AG08396 (cell line): Measurements from ENCODE around the gene FOXE1.

Experiments used
- DNase-seq: peaks from one replicate; pipeline ENCODE4 v3.0.0; 2012; ENCODE audit warnings: low spot score, mixed read lengths

FOXE1 gene

DNA sequence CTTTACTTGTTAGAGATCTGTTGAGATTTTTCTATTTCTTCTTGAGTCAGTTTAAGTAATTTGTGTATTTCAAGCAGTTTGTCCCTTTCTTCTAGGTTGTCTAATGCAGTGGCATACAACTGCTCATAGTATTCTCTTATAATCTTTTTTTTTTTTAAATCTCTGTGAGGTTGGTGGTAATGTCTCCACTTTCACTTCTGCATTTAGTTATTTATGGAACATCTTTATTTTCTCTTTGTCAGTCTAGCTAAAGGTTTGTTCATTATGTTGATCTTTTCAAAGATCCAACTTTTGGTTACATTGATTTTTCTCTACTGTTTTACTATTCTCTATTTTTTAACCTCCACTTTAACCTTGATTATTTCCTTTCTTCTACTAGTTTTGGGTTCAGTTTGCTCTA, 13.8 kb downstream of the FOXE1 start:
- no peak for DNase-seq

DNA sequence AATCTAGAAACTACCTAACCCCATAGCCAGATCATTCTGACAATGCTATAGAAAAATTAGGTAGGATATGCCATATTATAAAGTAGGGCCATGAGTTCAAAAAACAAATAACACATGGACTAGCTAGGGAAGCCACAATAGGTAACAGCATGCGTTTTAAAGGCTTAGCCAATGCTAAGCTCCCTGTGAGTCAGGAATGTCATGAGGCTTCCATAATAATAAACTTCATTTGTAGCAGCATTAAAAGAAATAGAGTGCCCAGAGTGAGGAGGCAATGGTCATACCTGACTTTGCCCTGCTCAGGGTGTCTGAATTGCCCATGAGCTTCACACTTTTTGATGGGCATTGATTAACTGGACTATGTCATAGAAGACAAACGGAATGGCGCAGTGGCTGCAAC, 15.8 kb downstream of the FOXE1 start:
- no peak for DNase-seq

DNA sequence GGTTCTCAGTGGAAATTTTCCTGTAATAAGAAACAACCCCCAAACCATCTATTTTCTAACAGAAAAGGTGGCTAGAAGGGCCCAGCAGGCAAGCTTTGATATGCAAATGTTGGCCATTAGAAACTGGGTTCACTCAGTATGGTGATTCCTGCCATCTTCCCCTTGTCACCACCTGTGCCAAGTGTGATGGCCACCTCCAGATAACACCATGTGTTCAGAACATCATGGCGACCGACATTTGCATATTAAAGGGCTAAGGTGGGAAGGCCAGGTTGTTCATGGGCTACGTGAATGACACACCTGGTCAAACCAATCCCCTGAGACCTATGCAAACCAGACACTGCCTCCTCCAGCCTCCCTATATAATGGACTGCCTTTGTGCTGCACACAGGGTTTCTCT, 20.4 kb downstream of the FOXE1 start:
- DNase-seq: no peak

DNA sequence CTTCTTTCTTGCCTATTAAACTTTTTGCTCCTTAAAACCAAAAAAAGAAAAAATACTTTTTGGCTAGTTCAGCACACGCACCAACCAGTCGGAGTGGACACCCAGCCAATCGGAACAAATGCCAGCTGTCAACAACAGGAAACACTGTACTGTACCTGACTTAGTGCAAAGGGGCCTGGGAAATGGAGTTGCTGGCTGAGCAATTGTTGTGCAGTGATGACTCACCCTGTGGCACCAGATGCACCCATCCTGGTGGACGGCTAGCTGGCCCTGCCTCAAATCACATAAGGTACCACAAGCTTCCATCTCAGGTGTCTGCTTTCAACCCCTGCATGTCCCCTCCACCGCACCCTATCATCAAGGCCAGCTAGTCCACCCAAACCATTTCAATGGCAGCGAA, 20.9 kb downstream of the FOXE1 start:
- no peak for DNase-seq

DNA sequence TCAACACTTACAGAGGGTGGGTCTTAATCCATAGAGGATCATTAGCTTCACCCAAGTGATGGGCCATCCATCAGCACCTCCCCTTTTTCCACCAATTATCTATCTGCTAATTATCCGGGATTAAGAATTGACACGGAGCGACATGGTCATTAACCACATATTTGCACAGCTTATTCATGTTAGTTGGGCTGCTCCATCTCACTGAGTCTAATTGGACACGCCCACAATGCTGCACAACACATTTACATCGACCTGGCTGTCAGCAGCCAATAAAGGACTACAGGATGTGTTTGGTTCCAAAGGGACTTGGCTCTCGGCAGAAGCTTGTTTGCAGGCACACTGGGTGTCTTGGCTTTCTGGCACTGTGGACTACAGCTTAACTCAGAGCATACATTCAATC, 21.6 kb downstream of the FOXE1 start:
- DNase-seq: no peak

DNA sequence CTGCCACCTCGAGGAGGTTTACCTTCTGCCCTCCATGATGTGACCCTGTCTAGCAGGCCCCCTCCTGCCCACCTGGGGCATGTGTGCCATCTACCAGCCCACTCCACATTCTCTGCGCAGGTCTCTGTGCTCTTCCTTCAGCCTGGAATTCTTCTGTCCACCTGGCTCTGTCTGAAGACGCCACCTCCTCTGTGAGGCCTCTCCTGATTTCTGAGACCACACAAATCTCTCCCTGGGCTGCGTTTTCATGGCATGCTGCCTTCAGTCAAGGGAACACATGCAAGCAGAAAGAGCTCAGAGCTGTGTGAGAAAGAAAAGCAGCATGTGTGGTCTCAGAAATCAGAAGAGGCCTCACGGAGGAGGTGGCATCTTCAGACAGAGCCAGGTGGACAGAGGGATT, 22.1 kb downstream of the FOXE1 start:
- DNase-seq: no peak

DNA sequence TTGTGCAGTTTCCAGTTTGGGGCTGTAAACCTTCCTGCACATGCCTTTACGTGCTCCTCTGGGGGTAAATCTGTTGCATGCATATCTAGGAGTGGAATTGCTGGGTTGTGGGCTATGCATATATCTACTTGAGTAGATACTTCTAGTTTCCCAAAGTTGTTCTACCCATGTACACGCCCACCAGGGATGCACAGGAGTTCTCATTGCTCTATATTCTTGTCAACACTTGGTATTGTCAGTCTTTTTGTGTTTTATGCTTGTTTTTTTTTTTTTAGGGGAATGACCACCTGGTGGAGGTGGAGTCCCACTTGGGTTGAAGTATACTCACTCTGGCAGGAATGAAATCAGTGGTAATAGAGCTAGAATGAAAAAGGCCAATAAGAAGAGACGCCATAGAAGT, 23.0 kb downstream of the FOXE1 start:
- no peak for DNase-seq

DNA sequence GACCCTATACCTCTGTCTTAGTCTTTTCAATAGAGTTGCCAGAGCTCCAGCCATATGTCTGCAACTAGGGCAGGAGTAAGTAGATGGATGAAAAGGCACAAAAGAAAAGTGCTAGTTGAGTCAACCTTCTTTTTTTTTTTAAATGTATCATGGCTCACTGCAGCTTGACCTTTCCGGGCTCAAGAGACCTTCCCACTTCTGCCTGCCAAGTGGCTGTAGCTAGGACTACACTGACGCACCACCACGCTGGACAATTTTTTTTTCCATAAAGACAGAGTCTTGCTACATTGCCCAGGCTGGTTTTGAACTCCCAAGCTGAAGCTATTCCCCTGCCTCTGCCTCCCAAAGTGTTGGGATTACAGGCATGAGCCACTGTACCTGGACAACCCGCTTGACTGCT, 27.3 kb downstream of the FOXE1 start:
- no peak for DNase-seq

DNA sequence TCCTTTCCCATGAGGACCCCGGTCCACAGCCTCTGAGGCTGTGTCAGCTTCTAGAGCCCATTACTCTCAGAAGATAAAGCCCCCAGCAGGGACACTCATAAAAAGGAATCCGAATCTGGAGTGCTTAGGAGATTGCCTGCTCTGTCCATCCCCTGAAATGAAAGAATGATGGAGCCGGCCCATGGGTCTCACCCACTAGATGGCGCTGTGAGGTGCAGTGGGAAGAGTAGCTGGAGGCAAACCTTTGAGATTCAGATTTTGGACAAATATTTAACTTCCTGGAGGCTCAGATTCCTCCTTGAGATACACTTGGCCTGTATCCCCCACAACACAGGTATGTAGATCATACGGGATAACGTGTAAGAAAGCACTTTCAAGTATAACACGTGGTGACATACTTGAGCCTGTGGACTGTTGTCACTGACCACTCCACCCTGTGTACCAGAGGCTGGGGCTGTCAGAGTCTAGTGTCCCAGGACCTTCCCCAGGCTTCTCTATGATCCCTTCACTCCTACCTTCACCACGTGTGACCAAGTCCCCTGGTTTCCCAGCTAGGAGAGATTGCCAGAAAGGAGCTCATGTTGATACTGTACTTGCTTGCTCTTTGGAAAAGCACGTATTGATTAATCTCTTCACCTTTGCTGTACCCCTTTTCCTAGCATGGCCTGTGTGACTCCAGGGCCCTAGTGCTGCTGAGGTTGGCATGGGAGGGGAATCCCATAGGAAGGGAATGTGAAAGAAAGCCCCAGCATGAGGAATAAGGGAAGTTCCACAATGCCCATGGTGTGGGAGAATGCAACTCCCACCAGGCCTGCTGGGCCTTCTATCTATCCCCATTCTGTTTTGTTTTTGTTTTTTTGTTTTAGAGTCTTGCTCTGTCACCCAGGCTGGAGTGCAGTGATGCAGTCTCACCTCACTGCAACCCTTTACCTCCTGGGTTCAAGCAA, 37.2 kb downstream of the FOXE1 start:
- DNase-seq: peak; percentile 46

DNA sequence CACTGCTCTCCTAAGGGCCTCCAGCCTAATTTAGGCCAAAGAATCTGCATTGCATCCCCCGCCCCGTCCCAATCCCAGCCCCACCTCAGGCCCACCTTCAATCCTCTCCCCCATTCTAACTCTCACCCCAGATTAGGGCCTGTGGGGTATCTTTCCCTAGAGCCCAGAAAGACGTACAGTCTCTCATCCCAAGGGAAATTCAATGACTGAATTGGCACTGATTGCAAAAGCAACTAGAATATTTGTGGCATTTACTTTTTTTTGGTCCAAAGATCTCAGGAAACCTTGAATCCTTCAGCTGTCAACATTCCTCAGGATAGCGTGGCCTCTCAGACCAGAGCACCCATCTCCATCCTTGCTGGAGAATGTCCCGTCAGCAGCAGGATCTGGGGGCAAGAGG, 38.7 kb downstream of the FOXE1 start:
- DNase-seq: no peak

DNA sequence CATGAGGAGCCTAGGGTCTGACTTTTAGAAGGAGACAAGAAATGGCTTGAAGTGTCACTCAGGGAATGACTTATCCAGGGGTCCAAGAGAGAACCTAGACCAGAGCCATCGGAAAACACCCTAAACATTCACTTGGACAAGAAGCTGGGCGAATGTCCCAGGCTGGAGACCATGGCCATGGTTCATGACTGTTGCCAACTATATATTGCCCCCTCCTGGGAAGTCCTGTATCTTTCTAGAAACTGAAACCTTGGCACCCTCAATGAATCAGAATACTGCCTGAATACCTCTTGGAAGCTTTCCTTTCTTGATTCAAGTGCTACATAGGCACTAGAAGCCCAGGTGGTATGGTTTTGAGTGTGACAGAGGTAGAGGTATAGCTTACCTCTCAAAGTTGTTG, 39.4 kb downstream of the FOXE1 start:
- DNase-seq: no peak

DNA sequence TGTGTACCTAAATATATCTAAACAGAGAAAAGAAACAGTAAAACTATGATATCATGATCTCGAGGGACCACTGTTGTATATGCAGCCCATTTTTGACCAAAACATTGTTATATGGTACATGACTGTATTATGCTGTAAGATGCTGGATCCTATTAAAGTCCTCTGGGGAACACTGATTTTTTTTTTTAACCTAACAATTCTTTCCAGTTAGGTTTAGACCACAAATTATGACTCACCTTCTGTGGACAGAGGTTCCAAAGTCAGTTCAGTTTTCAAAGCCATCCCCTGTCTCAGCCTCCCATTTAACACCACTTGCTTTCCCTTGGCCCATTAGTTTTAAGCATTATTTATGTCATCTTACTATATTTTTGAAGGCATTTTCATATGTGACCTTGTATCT, 42.2 kb downstream of the FOXE1 start:
- DNase-seq: no peak

DNA sequence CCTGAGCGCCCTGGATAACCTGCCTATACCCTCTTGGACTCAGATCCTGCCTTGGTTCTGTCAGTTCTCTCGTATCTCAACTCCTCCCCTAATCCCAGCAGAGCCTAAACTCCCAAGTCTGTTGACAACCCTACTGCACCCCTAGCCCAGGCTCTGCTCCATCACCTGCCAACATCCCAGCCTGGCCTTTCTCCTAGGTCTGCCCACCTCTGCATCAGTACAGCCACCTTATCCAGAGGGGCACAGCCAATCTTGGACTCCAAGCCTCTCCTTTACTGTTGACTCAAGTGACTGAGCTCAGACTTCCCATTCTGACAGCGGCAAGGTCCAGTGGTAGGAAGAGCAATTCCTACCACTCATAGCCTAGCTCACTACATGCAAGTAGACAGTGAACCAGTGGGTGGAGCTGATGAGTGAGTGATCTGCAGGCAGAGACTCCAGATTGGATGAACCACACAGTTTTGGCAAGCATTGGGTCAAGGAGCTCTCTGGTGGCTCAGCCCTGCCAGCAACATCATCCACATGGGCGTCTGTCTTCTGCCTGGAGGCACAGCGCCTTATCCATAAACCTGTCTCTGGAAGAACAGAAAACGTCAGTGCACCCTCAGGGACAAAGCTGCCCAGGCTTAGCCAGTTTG, 42.8 kb downstream of the FOXE1 start:
- no peak for DNase-seq

DNA sequence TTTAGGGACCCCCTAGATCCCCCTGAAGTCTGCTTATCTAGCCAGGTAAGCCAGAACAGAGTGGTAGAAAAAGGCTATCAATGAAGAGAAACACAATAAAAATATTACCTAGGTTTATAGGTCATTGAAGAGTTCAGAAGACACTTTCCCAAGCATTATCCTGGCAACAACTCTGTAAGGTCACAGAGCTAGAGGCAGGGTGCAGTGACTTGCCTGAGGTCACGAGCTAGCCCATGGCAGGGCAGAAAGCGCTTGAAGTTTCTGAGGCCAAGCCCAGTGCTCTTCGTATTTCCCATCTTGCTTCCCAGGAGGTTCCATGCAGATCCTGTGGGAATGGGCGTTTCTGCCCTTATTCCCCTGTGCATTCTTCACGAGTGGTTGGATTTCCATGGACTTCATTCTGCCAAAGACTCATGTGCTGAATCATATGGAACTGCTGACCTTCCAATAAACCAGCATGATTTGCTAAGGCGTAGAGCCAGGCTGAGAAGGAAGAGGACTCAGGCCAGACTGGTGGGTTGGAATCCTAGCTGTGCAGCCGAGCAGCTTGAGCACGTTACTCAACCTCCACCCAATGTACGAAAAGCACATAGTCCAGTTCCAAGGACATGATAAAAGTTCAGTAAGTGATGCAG, 47.2 kb downstream of the FOXE1 start:
- DNase-seq: no peak

DNA sequence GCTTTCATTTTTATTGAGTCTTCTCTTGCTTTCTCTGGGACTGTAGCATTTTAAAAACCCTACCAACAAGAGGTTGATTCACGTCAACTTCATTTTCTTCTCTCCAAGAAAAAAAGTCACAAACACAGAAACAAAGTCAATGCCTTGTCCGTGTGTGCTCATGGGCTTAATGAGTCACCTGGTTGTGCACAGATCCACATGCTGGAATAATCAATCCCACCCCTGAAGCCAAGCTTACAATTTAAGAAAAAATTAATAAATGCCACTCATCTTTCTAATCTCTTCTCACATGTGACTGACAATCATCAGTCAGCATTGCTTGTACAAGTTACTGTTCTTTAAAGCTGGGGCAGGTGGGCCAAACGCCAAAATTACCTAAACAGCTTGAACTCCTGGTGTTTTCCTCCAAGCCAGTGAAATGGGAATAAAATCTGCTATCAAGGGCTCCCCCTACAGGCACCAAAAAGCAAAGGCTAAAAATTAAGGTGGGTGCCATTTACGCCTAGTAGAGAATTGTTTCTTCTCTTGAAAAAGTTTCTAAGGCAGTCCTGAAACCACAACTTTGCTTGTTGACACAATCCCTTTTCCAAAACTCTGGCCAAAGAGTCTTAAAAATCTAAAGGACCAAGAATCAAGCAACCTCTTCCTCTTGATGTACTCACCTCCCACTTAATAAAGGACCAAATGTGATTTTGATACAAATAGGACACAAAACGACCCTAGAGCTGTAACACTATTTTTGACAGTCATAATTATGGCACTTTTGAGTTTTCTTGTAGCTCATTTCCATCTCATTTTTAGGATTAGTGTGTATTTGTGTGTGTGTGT, 47.9 kb downstream of the FOXE1 start:
- peak; percentile 47 for DNase-seq

DNA sequence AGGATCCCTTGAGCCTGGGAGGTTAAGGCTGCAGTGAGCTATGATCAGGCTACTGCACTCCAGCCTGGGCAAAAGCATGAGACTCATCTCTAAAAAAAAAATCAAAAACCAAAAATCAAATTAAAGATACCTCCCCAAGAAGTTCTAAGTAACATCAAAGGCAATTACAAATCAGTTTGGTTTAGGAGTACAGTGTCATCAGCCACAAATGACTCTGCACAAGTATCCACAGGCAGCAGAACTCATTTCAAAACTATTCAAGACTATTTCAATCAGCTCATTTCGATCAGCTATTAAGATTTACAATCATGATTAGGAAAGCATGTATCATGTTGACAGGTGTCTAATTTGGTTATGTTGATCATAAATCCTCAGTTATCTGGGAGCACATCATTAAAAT, 50.2 kb downstream of the FOXE1 start:
- no peak for DNase-seq

DNA sequence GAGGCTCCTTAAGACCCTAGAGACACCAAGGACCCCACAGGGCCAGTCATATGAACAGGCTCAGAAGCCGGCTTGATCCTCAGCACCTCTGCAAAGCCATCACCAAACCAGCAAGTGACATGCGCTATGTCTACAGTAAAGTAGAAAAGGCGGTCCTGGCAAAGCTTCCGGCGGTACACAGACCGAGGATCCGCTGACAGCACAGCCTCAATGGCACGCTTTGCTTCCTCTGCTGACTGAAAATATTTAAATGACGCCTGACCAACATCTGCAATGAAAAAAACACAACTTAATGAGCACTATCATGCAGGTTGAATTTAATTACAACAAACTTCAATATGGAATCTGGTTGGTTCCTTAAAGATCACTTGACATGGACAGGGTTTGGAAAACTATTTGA, 51.7 kb downstream of the FOXE1 start:
- DNase-seq: no peak

DNA sequence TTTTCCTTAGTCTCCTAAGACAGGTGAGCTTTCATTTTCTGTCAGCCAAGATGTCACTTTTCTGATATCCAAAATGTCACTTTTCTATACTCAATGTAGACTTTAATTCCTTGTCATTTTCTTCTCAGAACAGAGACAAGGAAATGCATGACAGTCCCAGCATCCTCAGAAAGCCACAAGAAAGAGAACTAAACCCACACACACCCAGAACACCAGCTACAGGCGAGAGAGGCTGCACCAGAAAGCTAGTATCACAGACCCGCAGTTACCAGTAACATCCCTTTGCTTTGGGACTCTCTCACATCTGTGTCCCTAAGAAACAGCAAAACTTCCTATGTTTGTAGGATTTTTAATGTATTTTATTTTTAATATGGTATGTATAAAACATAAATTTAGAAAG, 52.2 kb downstream of the FOXE1 start:
- no peak for DNase-seq
